ENCODE results near the gene KLHL1.
"Not testable (repeated sequence)": the region's sequence is repeated elsewhere in the genome, so short reads cannot be mapped to it uniquely, and the experiment has no call there.

KLHL1 gene, protein sequence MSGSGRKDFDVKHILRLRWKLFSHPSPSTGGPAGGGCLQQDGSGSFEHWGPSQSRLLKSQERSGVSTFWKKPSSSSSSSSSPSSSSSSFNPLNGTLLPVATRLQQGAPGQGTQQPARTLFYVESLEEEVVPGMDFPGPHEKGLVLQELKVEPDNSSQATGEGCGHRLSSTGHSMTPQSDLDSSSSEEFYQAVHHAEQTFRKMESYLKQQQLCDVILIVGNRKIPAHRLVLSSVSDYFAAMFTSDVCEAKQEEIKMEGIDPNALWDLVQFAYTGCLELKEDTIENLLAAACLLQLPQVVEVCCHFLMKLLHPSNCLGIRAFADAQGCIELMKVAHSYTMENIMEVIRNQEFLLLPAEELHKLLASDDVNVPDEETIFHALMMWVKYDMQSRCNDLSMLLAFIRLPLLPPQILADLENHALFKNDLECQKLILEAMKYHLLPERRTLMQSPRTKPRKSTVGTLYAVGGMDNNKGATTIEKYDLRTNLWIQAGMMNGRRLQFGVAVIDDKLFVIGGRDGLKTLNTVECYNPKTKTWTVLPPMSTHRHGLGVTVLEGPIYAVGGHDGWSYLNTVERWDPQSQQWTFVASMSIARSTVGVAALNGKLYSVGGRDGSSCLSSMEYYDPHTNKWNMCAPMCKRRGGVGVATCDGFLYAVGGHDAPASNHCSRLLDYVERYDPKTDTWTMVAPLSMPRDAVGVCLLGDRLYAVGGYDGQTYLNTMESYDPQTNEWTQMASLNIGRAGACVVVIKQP

DNA sequence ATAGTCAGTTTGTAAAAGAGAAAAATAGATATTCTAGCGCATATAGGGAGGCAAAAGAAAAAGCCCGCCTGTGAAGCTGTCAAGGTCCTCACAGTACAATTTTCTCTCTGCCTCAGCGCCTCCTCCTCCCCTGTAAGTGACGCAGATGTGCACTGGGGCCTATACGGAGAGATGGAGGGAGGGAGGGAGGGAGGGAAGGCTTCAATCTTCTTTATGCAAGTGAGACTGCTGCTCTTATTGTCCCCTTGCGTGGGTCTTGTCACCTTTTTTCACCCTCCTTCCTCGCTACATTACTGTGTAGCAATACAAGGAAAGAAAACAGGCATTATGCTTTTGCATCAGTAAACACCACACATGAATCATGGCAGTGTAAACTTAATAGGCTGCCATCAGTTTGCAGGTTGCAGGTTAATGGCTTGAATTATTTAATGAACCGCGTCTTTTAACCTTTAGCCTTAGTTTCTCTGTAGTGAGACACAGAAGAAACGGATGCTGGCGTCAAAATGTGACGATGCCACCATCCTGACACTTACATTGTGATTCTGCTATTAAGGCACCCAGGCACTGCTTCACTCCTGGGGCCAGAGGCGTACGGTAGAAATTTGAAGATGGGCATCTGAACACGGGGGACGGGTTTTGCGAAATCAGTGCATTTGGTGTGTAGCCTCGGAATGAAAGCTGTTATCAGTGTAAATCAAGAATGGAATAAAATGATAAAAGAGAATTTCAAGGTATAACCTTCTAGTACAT is at the start of gene KLHL1:
Gene KLHL1, minus strand, starts transcription at position 97 of the 750 bp plus-strand sequence. CDS start 753 bp downstream, outside the sequence.
- no peak for DNase-seq

DNA sequence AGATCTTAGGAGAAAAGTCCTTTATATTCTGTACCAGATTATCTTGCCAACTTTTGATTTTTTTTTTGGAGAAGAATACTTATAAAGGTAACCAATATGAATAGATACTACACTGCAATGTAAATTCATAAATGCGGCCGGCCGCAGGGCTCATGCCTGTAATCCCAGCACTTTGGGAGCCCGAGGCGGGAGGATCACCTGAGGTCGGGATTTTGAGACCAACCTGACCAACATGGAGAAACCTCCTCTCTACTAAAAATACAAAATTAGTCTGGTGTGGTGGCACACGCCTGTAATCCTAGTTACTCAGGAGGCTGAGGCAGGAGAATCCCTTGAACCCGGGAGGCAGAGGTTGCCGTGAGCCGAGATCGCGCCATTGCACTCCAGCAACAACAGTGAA is 34.4 kb upstream of the KLHL1 start:
- not testable (repeated sequence) for DNase-seq

DNA sequence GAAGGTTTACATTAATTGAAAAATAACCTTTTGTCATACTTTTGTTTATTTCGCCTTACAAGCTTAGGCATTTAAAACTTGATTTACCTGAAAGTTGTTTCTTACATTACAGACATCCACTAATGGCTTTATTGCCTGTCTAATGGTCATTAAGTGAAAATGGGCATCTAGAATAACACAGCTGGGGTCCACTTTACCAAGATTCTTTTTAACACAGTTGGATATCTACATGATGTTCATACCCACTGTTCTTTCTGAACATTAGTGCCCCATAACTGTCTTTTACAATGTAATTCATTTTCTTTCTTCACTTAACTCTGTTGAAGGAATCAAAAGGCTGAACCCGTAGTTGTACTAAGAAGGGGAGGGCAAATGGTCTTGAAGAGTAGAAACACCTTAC is 19.8 kb upstream of the KLHL1 start:
- no peak for DNase-seq

DNA sequence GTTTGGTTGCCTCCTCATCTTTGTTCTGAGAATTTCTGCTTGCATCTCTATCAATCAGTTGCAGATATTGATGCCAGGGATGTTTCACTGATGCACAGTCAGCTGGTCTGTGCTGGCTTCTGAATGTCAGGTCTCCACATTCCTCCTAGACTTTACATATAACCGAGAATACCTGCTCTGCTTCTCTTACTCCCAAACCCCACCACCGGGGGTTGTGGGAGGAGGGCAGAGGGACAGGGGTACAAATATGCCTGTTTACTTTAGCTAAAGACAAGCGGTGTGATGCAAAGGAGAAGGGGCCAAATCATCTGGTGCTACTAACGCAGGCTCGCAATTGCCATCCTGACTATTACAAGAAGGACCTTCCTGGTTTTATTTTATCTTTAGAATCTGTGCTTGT is 17.4 kb upstream of the KLHL1 start:
- no peak for DNase-seq

DNA sequence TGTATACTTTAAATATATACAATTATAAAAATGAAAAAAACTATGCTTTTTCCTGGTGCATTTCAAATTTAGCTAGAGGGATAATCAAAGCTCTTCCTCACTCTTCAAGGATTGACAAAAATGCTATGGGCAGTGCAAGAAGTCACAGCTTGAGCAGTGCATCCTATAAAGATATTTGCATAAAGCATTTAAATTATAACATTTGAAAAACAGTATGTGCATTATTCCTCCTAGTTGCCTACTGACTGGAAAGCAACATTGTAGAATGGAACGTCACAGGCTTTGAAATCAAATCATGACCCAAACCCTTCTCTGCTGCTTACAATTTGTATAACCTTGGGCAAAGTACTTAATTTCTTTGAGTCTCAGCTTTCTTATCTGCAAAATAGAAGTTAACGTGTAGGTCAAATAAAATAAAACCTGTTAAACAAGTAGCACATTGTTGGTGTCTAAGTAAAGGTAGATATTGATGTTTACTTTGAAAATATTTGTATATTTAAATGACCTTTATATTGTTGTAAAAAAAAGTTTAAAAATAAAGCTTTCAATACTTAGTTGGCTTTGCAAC is 9.2 kb upstream of the KLHL1 start:
- DNase-seq, result no peak

DNA sequence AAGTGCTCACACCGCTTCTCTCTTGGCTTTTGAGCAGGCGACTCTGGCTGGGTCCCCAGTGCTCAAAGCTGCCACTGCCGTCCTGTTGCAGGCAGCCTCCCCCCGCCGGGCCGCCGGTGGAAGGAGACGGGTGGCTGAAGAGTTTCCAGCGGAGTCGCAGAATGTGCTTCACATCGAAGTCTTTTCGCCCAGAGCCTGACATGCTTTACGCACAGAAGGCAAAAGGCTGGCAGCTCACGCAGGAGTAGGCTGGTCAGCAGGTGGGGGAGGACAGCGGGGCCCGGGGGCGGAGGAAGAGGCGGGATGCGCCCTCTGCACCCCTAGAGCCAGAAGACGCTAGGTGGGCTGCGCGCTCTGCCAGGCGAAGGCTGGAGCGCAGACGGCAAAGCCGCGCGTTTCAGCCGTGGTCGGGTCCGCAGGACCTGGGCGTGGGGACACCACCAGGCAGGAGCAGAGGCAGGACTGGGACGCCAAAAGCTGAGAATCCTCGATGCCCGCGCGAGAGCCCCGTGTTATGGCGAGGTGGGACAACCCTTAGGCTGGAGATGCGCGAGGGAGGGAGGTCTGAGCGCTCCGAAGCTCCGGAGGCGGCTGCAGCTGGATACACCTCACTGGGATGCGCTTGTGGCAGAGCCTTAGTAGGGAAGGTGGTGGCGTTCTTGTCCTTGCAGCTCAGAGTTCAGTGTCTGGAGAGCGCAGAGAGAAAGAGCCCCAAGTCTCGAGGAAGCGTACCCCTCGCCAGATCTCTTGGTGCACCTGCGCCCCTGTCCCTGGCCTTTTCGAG is 562 bp downstream of the KLHL1 start, which contains the start of gene ATXN8OS:
Gene ATXN8OS, plus strand, starts transcription at position 329 of the 784 bp plus-strand sequence.
- DNase-seq, result no peak

DNA sequence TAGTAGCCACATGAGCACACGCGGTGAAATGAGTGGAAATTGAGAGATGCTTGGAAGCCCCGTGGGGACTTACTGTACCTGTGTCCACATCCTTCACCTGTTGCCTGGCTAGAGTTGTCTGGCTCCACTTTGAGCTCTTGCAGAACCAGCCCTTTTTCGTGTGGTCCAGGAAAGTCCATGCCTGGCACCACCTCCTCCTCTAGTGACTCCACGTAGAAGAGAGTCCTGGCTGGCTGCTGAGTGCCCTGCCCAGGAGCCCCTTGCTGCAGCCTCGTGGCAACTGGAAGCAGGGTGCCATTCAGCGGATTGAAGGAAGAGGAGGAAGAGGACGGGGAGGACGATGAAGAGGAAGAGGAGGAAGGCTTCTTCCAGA is 1.1 kb downstream of the KLHL1 start:
- no peak for DNase-seq

DNA sequence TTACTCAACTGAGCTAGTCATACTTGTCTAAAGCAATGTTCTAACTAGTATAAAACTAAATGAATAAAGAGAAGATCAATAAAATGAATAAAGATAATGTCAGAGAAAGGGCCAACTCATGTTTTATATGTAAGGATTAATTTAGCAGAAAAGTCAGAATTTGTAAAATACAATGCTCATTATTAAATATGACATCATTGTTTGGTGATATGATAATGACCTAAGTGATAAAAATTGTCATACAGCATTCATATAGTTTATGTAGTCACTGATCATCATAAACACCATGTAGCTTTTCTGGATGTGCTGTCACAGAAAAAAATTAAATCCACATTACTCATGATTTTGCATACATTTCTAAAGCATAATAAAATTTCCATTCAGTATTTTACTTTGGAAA is 3.8 kb downstream of the KLHL1 start:
- DNase-seq, result no peak

DNA sequence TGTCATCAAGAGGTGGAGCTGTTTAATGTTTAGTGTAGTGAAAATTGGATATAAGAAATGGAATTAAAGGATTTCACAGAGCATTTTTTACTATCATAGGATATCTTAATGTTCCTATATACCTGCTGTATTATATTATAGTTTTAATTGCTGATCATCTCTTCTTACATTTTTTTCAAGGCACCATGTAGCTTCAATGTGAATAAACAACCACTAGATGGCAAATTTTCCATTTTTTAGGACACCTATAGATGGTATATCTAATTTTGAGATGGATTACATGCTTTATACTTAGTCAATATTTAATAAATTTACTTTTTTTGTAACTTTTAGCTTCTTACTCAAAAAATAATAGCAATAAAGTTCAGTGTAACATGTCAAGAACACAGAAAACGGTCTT is 9.6 kb downstream of the KLHL1 start:
- no peak for DNase-seq

DNA sequence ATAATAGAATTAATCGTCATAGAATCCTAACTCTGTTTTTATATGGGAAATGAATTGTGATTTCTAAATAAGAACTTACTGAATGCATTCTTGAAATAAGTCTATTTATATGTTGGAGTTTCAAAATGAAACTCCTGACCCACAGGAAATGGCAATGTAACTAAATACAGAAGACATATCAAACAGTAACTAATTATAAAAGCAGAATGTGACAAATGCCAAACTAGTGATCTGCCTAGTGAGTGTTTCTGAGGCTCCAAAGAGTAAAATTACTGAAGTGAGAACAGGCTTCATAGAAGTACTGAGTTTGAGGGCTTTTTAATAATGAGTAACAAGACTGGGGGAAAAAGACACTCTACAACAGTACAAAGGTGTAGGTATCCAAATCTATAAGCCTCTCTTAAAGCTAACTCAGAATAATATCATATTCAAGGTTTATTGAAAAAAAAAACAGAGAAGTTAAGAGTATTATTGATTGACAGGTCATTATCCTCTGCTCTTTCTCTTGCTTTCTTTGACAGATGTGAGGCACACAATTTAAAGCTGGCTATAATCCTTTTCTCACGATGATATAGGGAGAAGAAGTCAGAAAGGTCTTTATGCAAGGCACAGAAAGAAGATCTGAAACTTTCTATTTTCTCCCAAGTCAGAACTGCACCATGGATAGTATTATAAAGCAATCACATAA is 18.1 kb downstream of the KLHL1 start:
- no peak for DNase-seq

DNA sequence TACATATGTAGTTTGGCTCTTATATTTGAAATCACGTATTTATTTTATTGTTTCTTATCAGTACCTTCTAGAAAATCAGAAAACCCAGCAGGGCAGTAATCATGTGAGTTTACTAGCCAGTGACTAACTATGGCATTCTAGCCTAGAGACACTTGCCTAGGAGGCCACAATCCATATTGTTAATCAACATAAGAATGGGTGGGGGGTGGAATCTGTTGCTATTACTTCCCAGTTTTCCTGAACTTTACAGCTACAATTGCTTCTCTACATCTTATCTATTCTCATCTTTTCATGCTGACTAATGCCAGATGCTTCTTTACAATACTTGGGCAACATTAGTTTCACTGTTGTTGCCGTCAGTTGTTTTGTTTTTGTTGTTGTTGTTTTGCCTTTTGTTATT is 19.3 kb downstream of the KLHL1 start:
- DNase-seq, result no peak

DNA sequence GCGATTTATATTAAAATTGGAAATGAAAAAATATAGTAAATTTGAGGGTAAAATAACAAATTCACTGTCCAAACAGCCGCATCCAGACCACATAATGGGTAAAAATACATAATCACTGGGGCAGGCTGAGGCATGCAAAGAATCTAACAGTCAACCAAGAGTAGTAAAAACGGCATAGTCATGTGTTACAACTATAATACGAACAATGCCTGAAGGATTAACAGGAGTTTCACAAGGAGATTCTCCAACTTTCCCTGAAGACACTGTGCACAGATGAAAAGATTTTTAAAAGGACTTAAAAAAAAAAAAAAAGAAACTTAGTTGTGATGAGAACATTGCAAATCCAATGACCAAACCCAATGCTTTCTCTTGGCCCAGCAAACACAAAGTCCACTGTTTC is 21.0 kb downstream of the KLHL1 start:
- DNase-seq, result no peak

DNA sequence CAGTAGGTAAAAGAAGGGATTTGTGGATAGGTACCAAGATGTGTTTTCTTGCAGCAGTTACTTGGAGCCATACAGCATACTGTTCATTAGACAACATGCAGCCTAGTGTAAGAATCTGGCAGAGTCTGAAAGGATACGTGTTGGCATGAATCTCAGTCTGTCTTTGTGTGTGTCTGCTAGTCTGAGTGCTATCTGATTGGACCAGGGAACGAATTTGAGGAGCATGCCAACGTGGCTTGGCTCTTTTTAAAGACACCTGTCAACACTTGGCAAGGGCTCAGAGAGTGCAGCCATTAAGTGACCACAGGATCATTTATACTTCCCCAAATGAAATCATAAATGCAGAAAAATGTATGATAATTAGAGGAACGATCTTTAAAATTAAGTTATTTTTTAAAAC is 28.2 kb downstream of the KLHL1 start:
- no peak for DNase-seq

DNA sequence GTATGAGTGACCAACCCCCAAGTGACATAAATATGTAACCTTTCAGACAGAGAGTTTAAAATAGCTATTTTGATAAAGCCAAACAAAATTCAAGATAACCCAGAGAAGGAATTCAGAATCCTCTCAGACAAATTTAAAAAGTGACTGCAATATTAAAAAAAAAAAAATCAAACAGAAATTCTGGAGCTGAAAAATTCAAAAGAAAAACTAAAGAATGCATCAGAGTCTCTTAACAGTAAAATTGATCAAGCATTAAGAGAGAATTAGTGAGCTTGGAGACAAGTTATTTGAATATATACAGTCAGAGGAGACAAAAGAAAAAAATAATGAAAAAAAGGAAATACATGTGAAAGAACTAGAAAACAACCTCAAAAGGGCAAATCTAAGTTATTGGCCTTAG is 53.7 kb downstream of the KLHL1 start:
- no peak for DNase-seq

DNA sequence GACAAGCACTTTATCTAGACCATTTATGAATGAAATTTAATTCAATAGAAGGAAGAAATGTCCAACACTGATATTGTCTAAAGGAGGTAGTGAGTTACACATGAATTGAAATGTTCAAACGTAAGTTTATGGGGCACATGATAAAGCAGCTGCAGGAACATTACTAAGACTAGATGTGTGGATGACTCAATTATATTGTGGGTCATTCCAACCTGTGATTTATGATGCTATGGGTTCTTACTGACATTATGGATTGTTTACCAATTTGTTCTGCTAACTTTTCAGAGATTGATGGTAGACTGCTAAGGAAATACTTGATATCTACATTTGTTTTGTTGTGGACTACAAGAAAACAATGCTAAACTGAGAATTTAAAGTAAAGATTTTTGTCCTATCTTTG is 56.7 kb downstream of the KLHL1 start:
- no peak for DNase-seq

DNA sequence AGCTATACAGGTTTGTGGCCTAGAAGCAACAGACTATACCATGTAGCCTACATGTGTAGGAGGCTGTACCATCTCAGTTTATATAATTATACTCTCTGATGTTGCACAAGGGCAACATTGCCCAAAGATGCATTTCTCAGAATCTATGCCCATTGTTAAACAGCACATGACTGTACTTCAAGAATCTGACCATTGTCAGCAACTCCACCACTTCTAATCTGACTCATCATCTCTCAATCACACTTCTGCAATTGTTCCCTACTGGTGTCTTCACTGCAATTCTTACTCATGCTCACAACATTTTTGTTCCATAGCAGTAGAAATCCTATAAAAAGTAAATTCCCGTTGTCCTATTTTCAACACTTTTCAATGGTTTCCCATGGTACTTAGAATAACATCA is 64.6 kb downstream of the KLHL1 start:
- DNase-seq, result no peak

DNA sequence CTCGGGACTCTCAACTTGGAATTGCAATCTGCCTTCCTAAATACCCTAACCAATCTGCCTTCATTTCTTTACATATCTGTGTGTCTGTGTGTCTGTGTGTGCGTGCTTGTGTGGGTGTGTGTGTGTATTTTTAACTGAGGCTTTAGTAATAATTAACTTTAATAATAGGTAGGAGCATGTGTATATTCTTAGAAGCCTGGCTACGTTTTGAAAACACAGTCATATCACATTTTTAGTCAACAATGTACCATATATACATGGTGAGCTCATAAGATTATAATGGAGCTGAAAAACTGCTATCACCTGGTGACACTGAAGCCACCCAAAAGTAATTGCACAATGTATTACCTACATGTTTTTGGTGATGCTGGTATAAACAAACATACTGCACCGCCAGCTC is 66.1 kb downstream of the KLHL1 start:
- DNase-seq, result no peak

DNA sequence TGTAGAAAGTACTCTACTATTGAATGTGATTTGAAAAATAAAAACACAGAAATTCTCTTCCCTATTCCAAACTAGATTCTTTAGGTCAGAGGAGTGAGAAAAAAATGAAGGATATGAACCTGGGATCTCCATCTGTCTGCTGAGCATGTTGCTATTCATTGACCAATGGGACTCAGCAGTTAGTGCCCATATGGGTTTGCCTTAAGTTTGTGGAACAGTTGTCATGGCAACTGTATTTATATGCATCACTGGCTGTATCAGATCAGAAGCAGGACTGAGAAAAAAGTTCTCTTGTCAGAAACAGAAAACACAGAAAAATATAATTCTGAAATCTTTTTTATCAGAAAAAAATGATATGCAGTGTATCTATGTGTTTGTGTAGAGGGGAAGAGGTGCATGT is 74.0 kb downstream of the KLHL1 start:
- DNase-seq, result no peak

DNA sequence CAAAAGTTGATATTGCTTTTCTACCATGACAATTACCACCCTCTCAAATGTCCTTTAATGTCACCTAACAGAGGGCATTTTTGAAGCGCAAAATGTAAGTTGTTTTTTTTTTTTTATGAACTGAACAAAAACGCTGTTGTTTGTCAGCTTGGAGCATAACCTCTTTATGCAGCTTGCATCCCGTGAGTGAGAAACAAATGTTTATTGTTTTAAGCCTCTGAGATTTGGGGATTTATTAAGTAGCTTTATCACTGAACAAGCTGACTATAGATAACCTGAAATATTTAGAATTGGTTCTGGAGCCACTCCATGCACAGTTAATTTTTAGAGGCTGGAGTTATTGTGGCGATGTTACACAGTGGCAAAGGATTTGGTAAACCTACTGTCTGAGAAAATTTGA is 80.7 kb downstream of the KLHL1 start:
- no peak for DNase-seq

DNA sequence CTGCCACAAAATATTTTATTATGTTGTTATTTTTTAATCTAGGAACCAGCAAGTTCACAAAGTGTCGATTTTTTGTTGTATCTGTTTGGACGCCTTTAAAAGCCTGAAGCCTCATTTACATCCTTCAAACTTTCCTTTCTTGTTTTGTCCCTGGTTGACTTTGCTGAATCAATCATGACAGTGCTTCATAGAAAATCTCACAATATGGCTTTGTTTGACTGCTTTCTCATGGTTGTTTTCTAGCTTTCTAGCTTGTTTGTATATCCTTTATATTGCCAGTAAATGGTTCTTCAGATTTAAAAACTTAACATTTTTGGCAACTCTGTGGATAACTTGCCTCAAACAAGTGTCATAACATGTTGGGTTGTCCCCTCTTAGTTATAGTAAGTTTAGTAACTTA is 84.7 kb downstream of the KLHL1 start:
- no peak for DNase-seq

DNA sequence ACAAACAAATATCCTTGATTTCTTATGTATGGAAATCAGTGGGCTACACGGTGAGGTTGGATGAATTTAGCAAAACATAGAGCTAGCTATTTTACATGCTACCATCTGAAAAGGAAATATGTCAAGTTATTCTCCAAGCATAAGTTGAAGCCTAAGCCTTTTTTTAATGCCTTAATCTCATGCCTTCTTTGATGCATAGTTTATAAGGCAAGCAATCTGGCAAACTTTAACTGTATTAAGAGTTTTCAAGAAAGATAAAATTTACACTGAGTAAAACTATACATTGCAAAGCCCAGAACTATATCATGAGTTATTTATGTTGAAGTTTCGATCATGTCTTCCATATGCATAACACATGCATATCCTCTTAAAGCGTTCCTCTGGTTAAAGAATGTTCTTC is 85.6 kb downstream of the KLHL1 start:
- DNase-seq, result no peak

DNA sequence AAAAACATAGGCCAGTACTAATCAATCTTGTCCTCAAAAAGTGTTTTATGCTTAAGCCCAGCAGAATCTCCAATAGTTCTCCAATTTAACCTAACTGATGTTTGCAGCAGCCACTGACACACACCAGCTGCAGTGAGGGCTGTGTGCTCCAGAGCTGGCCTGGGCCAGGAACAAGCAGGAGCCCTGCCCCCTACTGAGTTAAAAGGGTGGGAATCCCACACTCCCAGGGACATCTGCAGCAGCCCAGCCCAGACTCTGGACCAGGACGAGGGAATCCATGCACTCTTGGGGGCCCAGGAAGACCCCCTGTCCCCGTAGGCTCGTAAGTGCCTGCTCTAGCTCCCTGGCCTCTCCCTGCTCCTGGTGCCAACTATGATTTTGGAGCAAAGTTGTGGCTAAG is 92.1 kb downstream of the KLHL1 start:
- DNase-seq, result no peak

All from activated CD4-positive, alpha-beta T cell treated with anti-CD3 and anti-CD28 coated beads for 1 hour (primary cell).